ENCODE data around the gene PARD3. TPM values are rescaled to one million over a fixed set of nuclear protein-coding genes. Genes with fewer than 3 reads are reported as not detected.

The PARD3 gene
- total RNA-seq, 1 donor from 2014 or later, result 26.0 TPM

DNA sequence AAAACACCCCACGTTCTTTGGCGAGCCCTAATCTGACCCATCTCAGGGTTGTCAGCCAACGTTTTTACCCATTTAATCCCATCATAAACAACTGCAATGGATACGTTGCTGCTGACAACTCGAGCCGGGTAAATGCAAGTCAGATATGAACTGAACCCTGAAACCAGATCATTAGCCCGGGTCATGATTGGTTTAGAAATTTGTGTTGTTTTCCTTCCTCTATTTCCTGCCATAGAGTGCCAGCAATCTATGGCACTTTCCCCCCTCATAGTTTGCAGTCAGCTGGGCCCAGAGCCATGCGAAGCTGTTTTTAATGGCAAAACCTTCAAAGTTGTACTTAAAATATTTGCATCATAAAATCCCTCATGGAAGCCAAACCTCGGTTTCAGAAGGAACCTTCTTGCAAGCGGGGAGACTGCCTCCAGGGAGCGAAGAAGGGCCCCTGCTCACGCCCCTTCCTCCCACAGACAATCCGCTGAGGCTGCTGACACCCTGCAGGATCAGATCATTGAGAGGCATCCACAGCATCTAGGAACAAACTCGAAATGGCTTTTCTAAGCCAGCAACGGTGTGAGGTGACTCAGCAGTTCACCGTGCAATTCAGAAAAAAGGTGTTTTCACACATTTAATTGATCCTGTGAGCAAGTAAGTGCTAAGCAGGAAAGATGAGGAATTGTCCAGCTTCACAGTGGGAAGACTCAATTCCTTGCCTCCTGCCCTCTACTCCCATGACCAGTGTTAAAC, 710.1 kb downstream of the PARD3 start:
- no peak for TF ChIP-seq CTCF (IDR thresholded peaks at IDR 0.05)
- Mint-ChIP-seq H3K4me1 (ENCODE audit: low read depth) (peaks cover 13% of the 10 kb centered on the region), H3K4me3 (ENCODE audit: unreplicated experiment) (no peak overlapping the region)

GRCh38 chr10:34102893-34103506, 712.1 kb downstream of the PARD3 start:
- no peaks in the 10 kb centered on the region for H3K36me3 Mint-ChIP-seq (ENCODE audit: low read depth)
- no peak overlapping the region for H3K4me3 Mint-ChIP-seq (ENCODE audit: unreplicated experiment)
- H3K27ac Mint-ChIP-seq (ENCODE audit: unreplicated experiment), result no peak overlapping the region
- no peaks in the 10 kb centered on the region for H3K27me3 Mint-ChIP-seq (ENCODE audit: low read depth)
- peaks cover 19% of the 10 kb centered on the region for H3K4me1 Mint-ChIP-seq (ENCODE audit: low read depth)
- DNase-seq (ENCODE audit: low spot score), result no peak
- H3K9me3 Mint-ChIP-seq (ENCODE audit: low read depth), result peaks cover 3% of the 10 kb centered on the region
- TF ChIP-seq CTCF (IDR thresholded peaks at IDR 0.05), result no peak

More for the DNA sequence above, 710.1 kb downstream of the PARD3 start:
- Mint-ChIP-seq H3K27ac (ENCODE audit: unreplicated experiment) (no peak overlapping the region), H3K9me3 (ENCODE audit: low read depth) (no peaks in the 10 kb centered on the region), H3K36me3 (ENCODE audit: low read depth) (no peaks in the 10 kb centered on the region), H3K27me3 (ENCODE audit: low read depth) (no peaks in the 10 kb centered on the region)
- no peak for DNase-seq (ENCODE audit: low spot score)

DNA sequence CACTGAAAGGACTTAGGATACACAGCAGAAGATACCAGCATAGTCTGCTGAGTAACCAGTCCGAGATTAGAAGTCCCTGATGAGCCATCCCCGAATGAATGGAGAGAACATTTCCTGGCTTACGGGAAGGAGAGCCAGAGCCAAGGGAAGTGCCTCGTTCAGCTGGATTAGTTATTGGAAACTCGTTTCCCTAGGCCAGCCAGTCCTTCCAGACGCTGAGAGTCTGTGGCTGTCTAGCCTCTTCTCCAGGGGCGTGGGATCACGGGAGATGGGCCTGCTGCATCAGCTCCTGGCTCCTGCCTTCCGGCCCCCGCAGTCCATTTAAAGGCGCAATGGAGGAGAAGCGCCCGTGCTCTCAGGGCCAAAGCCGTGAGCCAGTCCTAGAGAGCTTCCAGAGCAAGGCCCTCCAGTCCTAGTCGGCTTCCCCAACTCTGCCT, 712.8 kb downstream of the PARD3 start:
- no peak overlapping the region for H3K27ac Mint-ChIP-seq (ENCODE audit: unreplicated experiment)
- no peaks in the 10 kb centered on the region for H3K36me3 Mint-ChIP-seq (ENCODE audit: low read depth)
- peaks cover 20% of the 10 kb centered on the region for H3K4me1 Mint-ChIP-seq (ENCODE audit: low read depth)
- DNase-seq (ENCODE audit: low spot score), result no peak
- no peak overlapping the region for H3K4me3 Mint-ChIP-seq (ENCODE audit: unreplicated experiment)
- H3K27me3 Mint-ChIP-seq (ENCODE audit: low read depth), result no peaks in the 10 kb centered on the region
- peaks cover 3% of the 10 kb centered on the region for H3K9me3 Mint-ChIP-seq (ENCODE audit: low read depth)
- no peak for TF ChIP-seq CTCF (IDR thresholded peaks at IDR 0.05)

DNA sequence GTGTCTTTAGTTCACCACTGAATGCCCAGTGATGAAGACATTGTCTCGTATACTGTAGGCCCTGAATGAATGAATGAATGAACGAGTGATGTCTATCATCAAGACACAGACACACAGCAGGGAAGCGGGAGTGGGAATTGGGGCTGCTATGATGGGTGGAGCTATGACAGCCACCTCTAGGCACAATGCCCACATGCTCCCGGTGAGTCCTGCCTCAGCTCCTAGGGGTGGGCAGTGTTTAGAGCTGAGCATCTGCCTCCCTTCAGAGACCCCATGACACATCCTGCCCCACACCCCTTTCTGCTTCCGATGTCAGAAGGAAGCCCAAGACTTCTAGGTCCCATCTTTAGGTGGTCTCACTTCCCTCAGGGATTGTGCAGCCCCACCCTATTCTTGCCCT, 714.1 kb downstream of the PARD3 start:
- no peaks in the 10 kb centered on the region for H3K27me3 Mint-ChIP-seq (ENCODE audit: low read depth)
- H3K4me1 Mint-ChIP-seq (ENCODE audit: low read depth), result peaks cover 23% of the 10 kb centered on the region
- no peak overlapping the region for H3K27ac Mint-ChIP-seq (ENCODE audit: unreplicated experiment)
- no peaks in the 10 kb centered on the region for H3K36me3 Mint-ChIP-seq (ENCODE audit: low read depth)
- H3K4me3 Mint-ChIP-seq (ENCODE audit: unreplicated experiment), result no peak overlapping the region
- H3K9me3 Mint-ChIP-seq (ENCODE audit: low read depth), result peaks cover 3% of the 10 kb centered on the region
- DNase-seq (ENCODE audit: low spot score), result no peak
- TF ChIP-seq CTCF (IDR thresholded peaks at IDR 0.05), result no peak

- peaks cover 8% of the 10 kb centered on the region for H3K36me3 Mint-ChIP-seq (ENCODE audit: low read depth)
- no peak for DNase-seq (ENCODE audit: low spot score)
- no peak overlapping the region for H3K4me3 Mint-ChIP-seq (ENCODE audit: unreplicated experiment)
- TF ChIP-seq CTCF (IDR thresholded peaks at IDR 0.05), result no peak
- no peak overlapping the region for H3K27ac Mint-ChIP-seq (ENCODE audit: unreplicated experiment)
- peaks cover 15% of the 10 kb centered on the region for H3K9me3 Mint-ChIP-seq (ENCODE audit: low read depth)
- H3K4me1 Mint-ChIP-seq (ENCODE audit: low read depth), result peaks cover 16% of the 10 kb centered on the region
- no peaks in the 10 kb centered on the region for H3K27me3 Mint-ChIP-seq (ENCODE audit: low read depth)
Observed at GRCh38 chr10:34098821-34099567, 716.1 kb downstream of the PARD3 start.

Data from chondrocyte (in vitro differentiated cells).